H1 (cell line): ENCODE results near the gene CDYL. TPM values are rescaled to one million over a fixed set of nuclear protein-coding genes. Genes with fewer than 3 reads are reported as not detected.
"Not testable (repeated sequence)": the region's sequence is repeated elsewhere in the genome, so short reads cannot be mapped to it uniquely, and the experiment has no call there.

Experiments used
- CTCF ChIA-PET: fragments of 300-600 bp; sonication (Branson Sonifier 250); formaldehyde crosslinking; loops from one replicate; lab custom pipeline; 2021; ENCODE audit not compliant: partially characterized antibody; lab: Charles Lee
- POLR2A ChIA-PET: fragments of 300-600 bp; sonication (Branson Sonifier 250); formaldehyde crosslinking; loops from one replicate; lab custom pipeline; 2021; ENCODE audit warnings: inconsistent platforms; ENCODE audit not compliant: partially characterized antibody; lab: Charles Lee
- DNase-seq, 2 experiments: peaks; one replicate each; pipeline versions ENCODE4 v3.0.0 to v3.0.0-alpha.2; 2010 to 2022; ENCODE audit warnings: low spot score in 2 of 2, low read depth in 1 of 2, mixed read lengths in 1 of 2
- FAIRE-seq: peaks from 2 replicates; lab custom pipeline; 2011; peaks lifted over from hg19 to GRCh38; lab: Jason Lieb, UNC
- H2AFZ ChIP-seq: 2 replicates; pipeline ENCODE4 v1.8.1; 2012; ENCODE audit warnings: low read length, inconsistent platforms
- H2AK5ac ChIP-seq: 2 replicates; pipeline ENCODE4 v1.6.1; 2013; ENCODE audit warnings: low read depth, low read length
- H2BK120ac ChIP-seq: replicated peaks from 2 replicates; pipeline ENCODE3; 2013; ENCODE audit warnings: low read depth, low read length, inconsistent platforms
- H2BK12ac ChIP-seq: 2 replicates; pipeline ENCODE4 v1.6.1; 2013; ENCODE audit warnings: low read depth, low read length
- H2BK15ac ChIP-seq: 2 replicates; pipeline ENCODE4 v1.6.1; 2013; ENCODE audit warnings: low read length
- H2BK20ac ChIP-seq: 2 replicates; pipeline ENCODE4 v1.6.1; 2013; ENCODE audit warnings: low read length
- H2BK5ac ChIP-seq: 2 replicates; pipeline ENCODE4 v1.6.1; 2013; ENCODE audit warnings: low read depth, low read length
- H3K14ac ChIP-seq: 2 replicates; pipeline ENCODE4 v1.6.1; 2013; ENCODE audit warnings: inconsistent platforms; ENCODE audit not compliant: insufficient read length
- H3K18ac ChIP-seq: 2 replicates; pipeline ENCODE4 v1.6.1; 2013; ENCODE audit warnings: low read length; ENCODE audit errors: extremely low read depth
- H3K23ac ChIP-seq: 2 replicates; pipeline ENCODE4 v1.6.1; 2013; ENCODE audit warnings: inconsistent platforms; ENCODE audit not compliant: insufficient read length
- H3K23me2 ChIP-seq: 2 replicates; pipeline ENCODE4 v1.6.1; 2013; ENCODE audit warnings: low read depth, low read length
- H3K27ac ChIP-seq: 2 replicates; pipeline ENCODE4 v1.6.1; 2011; ENCODE audit warnings: low read depth, low read length, inconsistent platforms
- H3K27me3 ChIP-seq, 4 experiments: replicated peaks in 1 of 4; 1 replicate in 1 of 4; 2 replicates in 3 of 4; pipeline versions ENCODE4 v1.6.1 to v1.8.1; 2011 to 2013; ENCODE audit warnings: low read length in 3 of 4, mild to moderate bottlenecking in 3 of 4, inconsistent platforms in 2 of 4, mixed read lengths in 2 of 4, moderate library complexity in 1 of 4; ENCODE audit not compliant: control insufficient read depth in 3 of 4, insufficient read depth in 3 of 4; ENCODE audit errors: extremely low read depth in 1 of 4
- H3K36me3 ChIP-seq, 4 experiments: 2 replicates each; pipeline versions ENCODE4 v1.6.1 to v1.8.1; 2011 to 2013; ENCODE audit warnings: mild to moderate bottlenecking in 4 of 4, low read length in 3 of 4, moderate library complexity in 2 of 4, control low read depth in 1 of 4, inconsistent platforms in 1 of 4; ENCODE audit not compliant: insufficient read depth in 4 of 4, control insufficient read depth in 2 of 4
- H3K4ac ChIP-seq: replicated peaks from 2 replicates; pipeline ENCODE3; 2013; ENCODE audit warnings: low read length, low read depth, mixed read lengths, inconsistent platforms; ENCODE audit not compliant: insufficient read length
- H3K4me1 ChIP-seq, 4 experiments: replicated peaks in 1 of 4; 1 replicate in 1 of 4; 2 replicates in 3 of 4; pipeline versions ENCODE4 v1.6.1 to v1.8.1; 2011 to 2013; ENCODE audit warnings: low read length in 3 of 4, inconsistent platforms in 2 of 4, mixed read lengths in 1 of 4; ENCODE audit not compliant: insufficient read depth in 4 of 4, control insufficient read depth in 3 of 4
- H3K4me2 ChIP-seq, 2 experiments: 2 replicates each; pipeline versions ENCODE4 v1.6.1 to v1.8.1; 2011 to 2013; ENCODE audit warnings: low read depth in 2 of 2, low read length in 2 of 2, control low read depth in 1 of 2, inconsistent platforms in 1 of 2, mild to moderate bottlenecking in 1 of 2; ENCODE audit not compliant: insufficient read depth in 1 of 2
- H3K4me3 ChIP-seq, 4 experiments: fragments of 200-600, 300-600 bp in 1 of 4; sonication (generic), shearing (Covaris generic), sonication (Bioruptor Twin) in 1 of 4; 2 replicates each; pipeline versions ENCODE4 v1.5.1 to v1.8.1; 2011 to 2016; ENCODE audit warnings: low read length in 4 of 4, low read depth in 3 of 4, control low read depth in 2 of 4, inconsistent platforms in 2 of 4, mild to moderate bottlenecking in 2 of 4, mixed read lengths in 1 of 4, moderate library complexity in 1 of 4; ENCODE audit not compliant: insufficient read depth in 2 of 4; ENCODE audit errors: extremely low read depth in 1 of 4
- H3K56ac ChIP-seq: replicated peaks from 2 replicates; pipeline ENCODE3; 2013; ENCODE audit warnings: low read depth, mild to moderate bottlenecking, mixed read lengths, low read length, inconsistent platforms; ENCODE audit not compliant: insufficient read length
- H3K79me1 ChIP-seq: 2 replicates; pipeline ENCODE4 v1.6.1; 2013; ENCODE audit warnings: low read depth, low read length, control low read depth
- H3K79me2 ChIP-seq, 2 experiments: 2 replicates each; pipeline versions ENCODE4 v1.6.1 to v1.8.1; 2012 to 2013; ENCODE audit warnings: low read length in 2 of 2, mild to moderate bottlenecking in 2 of 2, inconsistent platforms in 1 of 2; ENCODE audit not compliant: insufficient read depth in 2 of 2, control insufficient read depth in 1 of 2
- H3K9ac ChIP-seq, 4 experiments: replicated peaks in 1 of 4; 1 replicate in 1 of 4; 2 replicates in 3 of 4; pipeline versions ENCODE4 v1.6.1 to v1.8.1; 2011 to 2013; ENCODE audit warnings: low read depth in 3 of 4, low read length in 3 of 4, control low read depth in 2 of 4, mild to moderate bottlenecking in 2 of 4, moderate library complexity in 2 of 4, inconsistent platforms in 1 of 4; ENCODE audit errors: extremely low read depth in 1 of 4
- H3K9me3 ChIP-seq, 2 experiments: 2 replicates each; pipeline versions ENCODE4 v1.6.1 to v1.8.1; 2012 to 2013; ENCODE audit warnings: mild to moderate bottlenecking in 2 of 2, moderate library complexity in 2 of 2, control low read depth in 1 of 2, inconsistent platforms in 1 of 2, low read depth in 1 of 2, low read length in 1 of 2, mixed read lengths in 1 of 2; ENCODE audit not compliant: insufficient read depth in 2 of 2
- H4K20me1 ChIP-seq, 2 experiments: replicated peaks in 1 of 2; 2 replicates each; pipeline versions ENCODE3 to v1.8.1; 2011 to 2013; ENCODE audit warnings: inconsistent platforms in 2 of 2, low read length in 2 of 2, mild to moderate bottlenecking in 1 of 2; ENCODE audit not compliant: insufficient read depth in 2 of 2, control insufficient read depth in 1 of 2
- H4K5ac ChIP-seq: 2 replicates; pipeline ENCODE4 v1.6.1; 2013; ENCODE audit warnings: low read length, low read depth, mixed read lengths, inconsistent platforms; ENCODE audit not compliant: insufficient read length
- H4K8ac ChIP-seq: 2 replicates; pipeline ENCODE4 v1.8.0; 2013; ENCODE audit warnings: mild to moderate bottlenecking, moderate library complexity, low read length, inconsistent platforms; ENCODE audit not compliant: insufficient read depth; ENCODE audit errors: extremely low read depth
- H4K91ac ChIP-seq: replicated peaks from 2 replicates; pipeline ENCODE3; 2013; ENCODE audit warnings: low read length, mixed read lengths, inconsistent platforms; ENCODE audit not compliant: insufficient read length
- FOSL1 ChIP-seq: IDR thresholded peaks from 2 replicates; pipeline ENCODE4 v1.6.1; 2011; ENCODE audit warnings: mild to moderate bottlenecking, low read depth, low read length, moderate library complexity; ENCODE audit not compliant: insufficient read depth
- MAFK ChIP-seq: IDR thresholded peaks from 2 replicates; pipeline ENCODE4 v1.6.1; 2012; ENCODE audit warnings: low read depth, mild to moderate bottlenecking, improper control_type of control experiment, low read length
- TCF12 ChIP-seq: IDR thresholded peaks from 2 replicates; pipeline ENCODE4 v1.6.1; 2011; ENCODE audit warnings: low read depth, mild to moderate bottlenecking, low read length
- WGBS, 2 experiments: shearing (Covaris generic) in 1 of 2; methylation state at CpG; one replicate each; pipeline versions ENCODE4 v1.1.6 to v1.1.7; 2013 to 2015; ENCODE audit warnings: low lambda C conversion rate in 2 of 2, mixed read lengths in 2 of 2, inconsistent platforms in 1 of 2, low coverage in 1 of 2, missing lambda C conversion rate in 1 of 2; ENCODE audit not compliant: insufficient replicate concordance in 2 of 2, insufficient coverage in 1 of 2, insufficient read length in 1 of 2; ENCODE audit errors: extremely low coverage in 1 of 2, missing lambda C conversion rate in 1 of 2; 5-methylcytosine and 5-hydroxymethylcytosine counted together
- polyA plus RNA-seq, 7 experiments: library from polyadenylated mRNA; depleted of rRNA in 3 of 7; stranded (reverse) in 5 of 7; unstranded in 2 of 7; fragments of >200 nt in 5 of 7; fragments of 200-250 nt in 2 of 7; gene quantifications; 1 replicate in 5 of 7; 2 replicates in 1 of 7; 4 replicates in 1 of 7; pipeline versions ENCODE4 v1.2.1 to v1.2.3, GENCODE V29; 2011 to 2013; ENCODE audit warnings: missing spikeins in 2 of 7, mixed read lengths in 2 of 7
- total RNA-seq: library from RNA; stranded (reverse); fragmentation: NEBNext Ultra II Directional; extraction: Animal tissue kit (Norgen Biotek cat#: 25700); gene quantifications from 2 replicates; pipeline ENCODE4 v1.2.1, GENCODE V29; 2021

CDYL gene
- total and polyA plus RNA-seq, 2 of the 8 experiments (the other 6 are each of a cell fraction or from before 2014, with no cell fraction given), result 56.4 to 119 TPM

DNA sequence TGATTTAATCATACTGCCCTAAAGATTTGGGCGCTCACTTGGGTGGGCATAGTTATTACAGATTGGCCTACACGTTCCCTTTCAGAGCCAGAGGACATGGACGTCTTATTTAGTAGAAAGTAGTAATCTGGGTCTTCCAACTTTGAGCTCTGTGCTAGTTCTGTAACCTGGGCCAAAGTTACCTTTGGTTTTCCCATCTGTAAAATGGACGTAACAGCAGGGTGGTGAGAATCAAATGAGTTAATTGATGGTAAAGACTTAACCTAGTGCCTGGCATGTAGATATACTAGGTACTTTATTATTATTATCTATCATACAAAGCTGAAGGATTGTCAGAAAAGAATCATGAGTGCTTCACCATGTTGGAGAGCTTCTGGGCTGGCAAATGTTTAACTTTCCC, 74.8 kb downstream of the CDYL start (continued):
- TF ChIP-seq MAFK (no peak), TCF12 (no peak), FOSL1 (no peak)

DNA sequence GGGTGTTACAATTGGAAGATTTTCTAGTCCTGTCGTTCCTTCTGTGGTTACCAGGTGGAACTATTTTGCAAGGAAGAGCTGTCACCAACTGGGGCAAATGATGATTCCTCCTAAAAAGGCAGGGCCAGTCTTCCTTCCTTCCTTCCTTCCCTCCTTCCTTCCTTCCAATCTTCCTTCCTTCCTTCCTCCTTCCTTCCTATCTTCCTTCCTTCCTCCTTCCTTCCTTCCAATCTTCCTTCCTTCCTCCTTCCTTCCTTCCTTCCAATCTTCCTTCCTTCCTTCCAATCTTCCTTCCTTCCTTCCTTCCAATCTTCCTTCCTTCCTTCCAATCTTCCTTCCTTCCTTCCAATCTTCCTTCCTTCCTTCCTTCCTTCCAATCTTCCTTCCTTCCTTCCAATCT, 76.0 kb downstream of the CDYL start:
- not testable (repeated sequence) for H3K56ac ChIP-seq, H3K27ac ChIP-seq, H2AK5ac ChIP-seq

More for the DNA sequence above, 76.0 kb downstream of the CDYL start:
- H3K9me3 ChIP-seq, H2BK20ac ChIP-seq, H3K23me2 ChIP-seq, FAIRE-seq, H2BK12ac ChIP-seq, H2BK5ac ChIP-seq, H3K36me3 ChIP-seq, H2BK15ac ChIP-seq, POLR2A ChIA-PET, H2BK120ac ChIP-seq, DNase-seq, H2AFZ ChIP-seq, H3K23ac ChIP-seq, H3K4ac ChIP-seq, H4K91ac ChIP-seq, H3K9ac ChIP-seq, H3K4me1 ChIP-seq, H4K8ac ChIP-seq, H3K27me3 ChIP-seq, H4K5ac ChIP-seq, H3K4me3 ChIP-seq, H3K18ac ChIP-seq, H3K4me2 ChIP-seq, H3K14ac ChIP-seq: not testable (repeated sequence)
- peaks cover 56 to 64% of the 10 kb centered on the region in 2 experiments for H4K20me1 ChIP-seq
- peaks cover 24% of the 10 kb centered on the region for H3K79me1 ChIP-seq
- CTCF ChIA-PET, result interaction anchor here (1.4 kb wide), 1 partner anchor 62 kb away, joined by 4 read pairs; no protein-coding TSS in a partner anchor
- 81% methylated on average over 1 of the region's 1 CpG; no CpG with 5 or more reads in 1 of the 2 experiments for WGBS, 2 experiments
- peaks cover 27 to 100% of the 10 kb centered on the region in 2 experiments for H3K79me2 ChIP-seq
